HG03175 (cell line): ENCODE results near the gene CUEDC1.
"Not testable (repeated sequence)": the region's sequence is repeated elsewhere in the genome, so short reads cannot be mapped to it uniquely, and the experiment has no call there.

ENCODE experiments used
- ATAC-seq: cut with Tn5 transposase; IDR thresholded peaks from one replicate; pipeline ENCODE4 v1.9.1; 2021; ENCODE audit warnings: mild to moderate bottlenecking, moderate library complexity; ENCODE audit not compliant: unreplicated experiment

Gene CUEDC1

GRCh38 chr17:57985675-57985974, 30.4 kb upstream of the CUEDC1 start:
- no peak for ATAC-seq

- no peak for ATAC-seq
Observed at GRCh38 chr17:57984936-57985674, 29.9 kb upstream of the CUEDC1 start.

- no peak for ATAC-seq
Observed at GRCh38 chr17:57984261-57984890, 29.2 kb upstream of the CUEDC1 start.

- ATAC-seq = no peak
Observed at GRCh38 chr17:57983446-57983845, 28.2 kb upstream of the CUEDC1 start.

GRCh38 chr17:57982452-57983170, 27.4 kb upstream of the CUEDC1 start:
- ATAC-seq = no peak

GRCh38 chr17:57980522-57980921, 25.3 kb upstream of the CUEDC1 start:
- no peak for ATAC-seq

GRCh38 chr17:57979076-57979475, 23.9 kb upstream of the CUEDC1 start:
- ATAC-seq = no peak

- no peak for ATAC-seq
Observed at GRCh38 chr17:57976594-57976993, 21.4 kb upstream of the CUEDC1 start.

GRCh38 chr17:57975044-57975443, 19.8 kb upstream of the CUEDC1 start:
- no peak for ATAC-seq

- ATAC-seq = not testable (repeated sequence)
Observed at GRCh38 chr17:57974053-57974824, 19.0 kb upstream of the CUEDC1 start.

- ATAC-seq = no peak
Observed at GRCh38 chr17:57972151-57972550, 16.9 kb upstream of the CUEDC1 start.

- no peak for ATAC-seq
Observed at GRCh38 chr17:57971572-57971971, 16.4 kb upstream of the CUEDC1 start.

GRCh38 chr17:57970710-57971109, 15.5 kb upstream of the CUEDC1 start:
- ATAC-seq = no peak

GRCh38 chr17:57968456-57968855, 13.2 kb upstream of the CUEDC1 start:
- no peak for ATAC-seq

GRCh38 chr17:57966875-57967274, 11.7 kb upstream of the CUEDC1 start:
- no peak for ATAC-seq

GRCh38 chr17:57966246-57966645, 11.0 kb upstream of the CUEDC1 start:
- no peak for ATAC-seq

- ATAC-seq = no peak
Observed at GRCh38 chr17:57965521-57966160, 10.4 kb upstream of the CUEDC1 start.

GRCh38 chr17:57963149-57963511, 7.9 kb upstream of the CUEDC1 start:
- no peak for ATAC-seq

GRCh38 chr17:57962279-57963148, 7.3 kb upstream of the CUEDC1 start:
- ATAC-seq = no peak

- no peak for ATAC-seq
Observed at GRCh38 chr17:57959929-57960328, 4.7 kb upstream of the CUEDC1 start.
